ENCODE measurements around the gene PRDM15.

The PRDM15 gene

DNA sequence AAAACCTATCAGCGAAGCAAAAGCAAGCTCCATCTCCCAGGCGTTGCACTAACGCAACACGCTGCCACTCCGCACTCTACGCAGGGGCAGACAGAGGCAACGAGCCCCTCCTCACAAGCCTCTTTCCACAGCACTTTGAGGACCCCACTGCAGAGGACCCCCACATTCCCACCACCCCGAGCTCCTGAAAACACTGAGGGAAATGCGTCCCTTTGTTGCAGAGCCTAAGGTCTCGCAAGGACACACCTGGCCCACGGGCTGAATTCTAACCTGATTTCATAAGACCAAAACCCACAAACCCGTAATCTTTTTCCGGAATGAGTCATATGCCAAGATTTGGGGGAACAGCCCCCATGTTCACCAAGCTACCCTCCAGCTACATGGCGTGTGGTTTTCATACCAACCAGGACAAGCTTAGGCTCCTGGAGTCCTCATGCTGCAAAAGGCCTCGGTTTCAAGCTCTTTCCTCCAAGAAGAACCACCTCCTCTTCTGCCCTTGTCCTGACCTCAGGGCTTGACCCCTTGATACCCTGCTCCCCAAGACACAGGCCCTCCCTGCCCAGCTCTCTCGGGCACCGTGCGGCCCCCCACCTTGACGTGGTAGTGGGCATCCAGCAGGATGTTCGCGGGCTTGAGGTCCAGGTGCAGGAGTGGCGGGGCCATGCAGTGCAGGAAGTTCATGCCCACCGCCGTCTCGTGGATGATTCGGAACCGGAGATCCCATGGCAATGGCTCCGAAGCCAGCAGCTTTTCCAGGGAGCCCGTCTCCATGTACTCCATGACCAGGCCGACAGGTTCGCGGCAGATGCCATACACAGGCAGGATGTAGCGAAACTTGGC lies 123.0 kb downstream of the PRDM15 start:
- H3K4me3 ChIP-seq (ENCODE audit: low read length), result no peak overlapping the region
- no peak overlapping the region for H3K27ac ChIP-seq (ENCODE audit: low read length)
- TF ChIP-seq EZH2phosphoT487 (IDR thresholded peaks at IDR 0.05; ENCODE audit: low read depth), result no peak
- no peak overlapping the region for H3K4me2 ChIP-seq (ENCODE audit: low read length)
- H3K27me3 ChIP-seq (ENCODE audit: low read depth, low read length), result 0 out of 2 replicates have a peak, but pooled peaks cover 3% of the 10 kb centered on the region
- H3K9ac ChIP-seq (ENCODE audit: low read length), result no peak overlapping the region
- H3K4me1 ChIP-seq (ENCODE audit: low read length), result no peaks in the 10 kb centered on the region
- H3K79me2 ChIP-seq (ENCODE audit: low read length), result no peaks in the 10 kb centered on the region
- no peak overlapping the region for H2AFZ ChIP-seq (ENCODE audit: low read depth, low read length)
- no peaks in the 10 kb centered on the region for H3K9me3 ChIP-seq (ENCODE audit: insufficient read depth, low read length)
- no peaks in the 10 kb centered on the region for H3K36me3 ChIP-seq (replicated peaks; ENCODE audit: low read depth, low read length)
- H4K20me1 ChIP-seq (ENCODE audit: insufficient read depth, low read length), result no peaks in the 10 kb centered on the region

DNA sequence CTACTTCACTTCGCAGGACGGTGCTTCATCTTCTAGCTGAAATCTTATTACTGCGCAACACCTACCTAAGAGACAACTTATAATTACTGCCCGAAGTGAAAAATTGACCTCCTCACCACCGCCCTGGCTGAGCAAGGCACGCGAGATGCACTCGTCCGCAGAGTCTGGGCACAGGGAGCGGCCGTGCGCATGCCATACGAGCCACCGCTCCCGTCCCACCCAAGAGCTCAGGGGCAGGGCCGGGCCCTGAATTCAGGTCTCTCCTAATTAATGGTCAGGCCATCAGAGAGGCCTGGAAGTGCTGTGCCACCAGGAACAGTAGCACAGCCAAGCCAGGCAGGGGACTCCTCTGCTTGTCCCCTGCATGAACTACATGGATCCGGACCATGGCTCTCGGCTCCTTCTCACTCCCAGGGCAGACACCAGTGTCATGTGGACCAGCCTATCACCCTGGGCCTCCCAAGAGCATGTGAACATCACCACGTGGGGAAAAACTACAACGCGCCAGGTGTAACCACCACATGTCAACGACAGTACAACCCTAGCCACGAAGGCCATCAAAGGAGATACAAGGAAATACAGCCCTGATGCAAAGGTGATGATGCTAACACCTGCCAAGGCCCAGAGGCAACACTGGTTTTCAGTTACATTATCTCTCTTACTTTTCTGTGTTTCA lies 123.7 kb downstream of the PRDM15 start:
- Histone ChIP-seq H3K4me2 (ENCODE audit: low read length) (no peak overlapping the region), H2AFZ (ENCODE audit: low read depth, low read length) (no peak overlapping the region), H3K79me2 (ENCODE audit: low read length) (no peaks in the 10 kb centered on the region), H3K4me3 (ENCODE audit: low read length) (no peak overlapping the region), H3K4me1 (ENCODE audit: low read length) (no peaks in the 10 kb centered on the region), H3K9me3 (ENCODE audit: insufficient read depth, low read length) (no peaks in the 10 kb centered on the region), H3K27ac (ENCODE audit: low read length) (no peak overlapping the region), H3K9ac (ENCODE audit: low read length) (no peak overlapping the region), H3K36me3 (replicated peaks; ENCODE audit: low read depth, low read length) (no peaks in the 10 kb centered on the region), H4K20me1 (ENCODE audit: insufficient read depth, low read length) (no peaks in the 10 kb centered on the region), H3K27me3 (ENCODE audit: low read depth, low read length) (no peaks in the 10 kb centered on the region)
- TF ChIP-seq, protein P1, sequence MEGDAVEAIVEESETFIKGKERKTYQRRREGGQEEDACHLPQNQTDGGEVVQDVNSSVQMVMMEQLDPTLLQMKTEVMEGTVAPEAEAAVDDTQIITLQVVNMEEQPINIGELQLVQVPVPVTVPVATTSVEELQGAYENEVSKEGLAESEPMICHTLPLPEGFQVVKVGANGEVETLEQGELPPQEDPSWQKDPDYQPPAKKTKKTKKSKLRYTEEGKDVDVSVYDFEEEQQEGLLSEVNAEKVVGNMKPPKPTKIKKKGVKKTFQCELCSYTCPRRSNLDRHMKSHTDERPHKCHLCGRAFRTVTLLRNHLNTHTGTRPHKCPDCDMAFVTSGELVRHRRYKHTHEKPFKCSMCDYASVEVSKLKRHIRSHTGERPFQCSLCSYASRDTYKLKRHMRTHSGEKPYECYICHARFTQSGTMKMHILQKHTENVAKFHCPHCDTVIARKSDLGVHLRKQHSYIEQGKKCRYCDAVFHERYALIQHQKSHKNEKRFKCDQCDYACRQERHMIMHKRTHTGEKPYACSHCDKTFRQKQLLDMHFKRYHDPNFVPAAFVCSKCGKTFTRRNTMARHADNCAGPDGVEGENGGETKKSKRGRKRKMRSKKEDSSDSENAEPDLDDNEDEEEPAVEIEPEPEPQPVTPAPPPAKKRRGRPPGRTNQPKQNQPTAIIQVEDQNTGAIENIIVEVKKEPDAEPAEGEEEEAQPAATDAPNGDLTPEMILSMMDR (IDR thresholded peaks at IDR 0.05; ENCODE audit: low read depth, low read length), result no peak
- TF ChIP-seq EZH2phosphoT487 (IDR thresholded peaks at IDR 0.05; ENCODE audit: low read depth), result no peak

DNA sequence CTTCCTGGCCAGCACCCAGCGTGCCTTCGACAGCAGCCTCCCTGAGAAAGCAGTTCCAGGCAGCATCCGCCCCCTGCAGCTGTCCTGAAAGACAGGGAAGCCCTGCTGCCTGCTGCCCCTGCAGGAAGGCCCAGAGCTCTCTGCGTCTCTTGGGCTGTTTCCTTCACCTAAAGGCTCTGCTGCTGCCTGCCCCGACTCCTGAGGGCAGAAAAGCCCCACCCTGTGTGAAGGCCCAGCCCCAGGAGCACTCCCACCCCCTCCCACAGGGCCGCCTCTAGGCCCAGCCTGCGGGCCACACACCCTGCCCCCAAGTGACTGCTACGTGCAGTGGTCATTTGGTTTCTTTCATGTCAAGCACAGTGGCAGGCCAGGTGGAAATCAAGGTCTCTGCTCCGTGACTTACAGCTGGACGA lies 124.7 kb downstream of the PRDM15 start:
- H3K79me2 ChIP-seq (ENCODE audit: low read length), result no peaks in the 10 kb centered on the region
- H3K36me3 ChIP-seq (replicated peaks; ENCODE audit: low read depth, low read length), result no peaks in the 10 kb centered on the region
- H2AFZ ChIP-seq (ENCODE audit: low read depth, low read length), result no peak overlapping the region
- no peaks in the 10 kb centered on the region for H3K27me3 ChIP-seq (ENCODE audit: low read depth, low read length)
- no peaks in the 10 kb centered on the region for H3K9me3 ChIP-seq (ENCODE audit: insufficient read depth, low read length)
- TF ChIP-seq, protein P1 (IDR thresholded peaks at IDR 0.05; ENCODE audit: low read depth, low read length), result no peak
- no peak for TF ChIP-seq EZH2phosphoT487 (IDR thresholded peaks at IDR 0.05; ENCODE audit: low read depth)
- no peak overlapping the region for H3K27ac ChIP-seq (ENCODE audit: low read length)
- no peaks in the 10 kb centered on the region for H3K4me1 ChIP-seq (ENCODE audit: low read length)
- H3K4me2 ChIP-seq (ENCODE audit: low read length), result no peak overlapping the region
- no peaks in the 10 kb centered on the region for H4K20me1 ChIP-seq (ENCODE audit: insufficient read depth, low read length)
- H3K9ac ChIP-seq (ENCODE audit: low read length), result no peak overlapping the region
- H3K4me3 ChIP-seq (ENCODE audit: low read length), result no peak overlapping the region

DNA sequence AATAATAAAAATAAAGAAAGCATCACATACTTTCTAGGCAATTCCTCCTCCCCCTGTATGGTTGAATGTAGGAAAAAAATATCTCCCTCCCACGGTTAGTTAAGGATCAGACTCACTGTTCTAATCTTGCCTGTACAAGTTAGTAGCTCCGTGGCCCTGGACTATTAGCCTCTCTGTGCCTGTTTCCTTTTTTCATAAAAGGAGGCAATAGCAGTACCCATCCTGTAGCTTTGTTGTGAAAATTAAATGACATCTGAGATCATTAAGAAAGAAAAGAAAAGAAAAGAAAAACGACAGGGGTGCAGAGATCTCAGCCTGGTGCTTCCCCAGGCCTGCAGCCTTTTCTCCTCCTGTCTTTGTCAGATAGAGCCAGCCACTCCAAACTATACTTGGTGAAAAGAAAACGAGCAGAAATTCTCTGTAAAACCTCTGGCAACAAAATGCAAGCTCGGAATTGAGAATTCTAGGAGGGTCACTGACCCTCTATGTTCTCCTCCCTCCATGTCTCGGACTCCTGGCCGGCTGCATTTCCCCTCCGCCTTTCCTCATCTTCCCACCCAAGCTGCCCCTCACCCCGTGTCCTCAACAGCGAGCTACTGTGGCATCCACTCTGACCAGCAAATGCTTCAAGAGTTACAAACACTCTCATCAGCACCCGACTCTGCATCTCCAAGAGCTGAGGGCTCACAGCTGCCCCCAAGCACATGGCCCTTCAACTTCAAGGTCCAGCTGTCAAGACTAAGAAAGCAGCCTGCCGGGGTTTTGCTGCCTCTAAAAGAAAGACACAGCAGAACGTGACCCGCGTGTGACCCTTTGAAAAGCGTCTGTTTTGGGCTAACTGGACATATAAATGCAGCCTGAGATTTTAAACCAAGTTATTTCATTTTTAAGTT lies 125.9 kb downstream of the PRDM15 start:
- Histone ChIP-seq H3K4me1 (ENCODE audit: low read length) (no peaks in the 10 kb centered on the region), H3K27me3 (ENCODE audit: low read depth, low read length) (peaks cover 6% of the 10 kb centered on the region; the same call in 1 of the 2 replicates), H3K79me2 (ENCODE audit: low read length) (no peaks in the 10 kb centered on the region), H3K9ac (ENCODE audit: low read length) (no peak overlapping the region), H3K4me3 (ENCODE audit: low read length) (no peak overlapping the region), H4K20me1 (ENCODE audit: insufficient read depth, low read length) (no peaks in the 10 kb centered on the region), H3K36me3 (replicated peaks; ENCODE audit: low read depth, low read length) (no peaks in the 10 kb centered on the region), H3K4me2 (ENCODE audit: low read length) (no peak overlapping the region), H3K9me3 (ENCODE audit: insufficient read depth, low read length) (no peaks in the 10 kb centered on the region), H2AFZ (ENCODE audit: low read depth, low read length) (no peak overlapping the region), H3K27ac (ENCODE audit: low read length) (no peak overlapping the region)
- TF ChIP-seq EZH2phosphoT487 (IDR thresholded peaks at IDR 0.05; ENCODE audit: low read depth), result no peak
- TF ChIP-seq, protein P1 (IDR thresholded peaks at IDR 0.05; ENCODE audit: low read depth, low read length), result no peak

Data from OCI-LY3 (cell line).